H9 (cell line): ENCODE results near the gene DNAI1. TPM values are rescaled to one million over a fixed set of nuclear protein-coding genes. Genes with fewer than 3 reads are reported as not detected.

Experiments used
- DNase-seq: peaks from one replicate; pipeline ENCODE4 v3.0.0-alpha.2; 2017
- H2AFZ ChIP-seq: one replicate; pipeline ENCODE4 v1.6.1; 2013; ENCODE audit warnings: mild to moderate bottlenecking, low read length, control low read depth, moderate library complexity
- H2AK5ac ChIP-seq: 2 replicates; pipeline ENCODE4 v1.6.1; 2013; ENCODE audit warnings: low read length, control low read depth, mixed read lengths; ENCODE audit not compliant: insufficient read length
- H2BK120ac ChIP-seq: one replicate; pipeline ENCODE4 v1.6.1; 2013; ENCODE audit warnings: low read depth, mild to moderate bottlenecking, low read length, control low read depth, inconsistent platforms; ENCODE audit not compliant: poor library complexity, severe bottlenecking
- H2BK12ac ChIP-seq: 2 replicates; pipeline ENCODE4 v1.6.1; 2013; ENCODE audit warnings: low read length, control low read depth, mixed read lengths, low read depth; ENCODE audit not compliant: insufficient read length
- H2BK15ac ChIP-seq: 2 replicates; pipeline ENCODE4 v1.6.1; 2013; ENCODE audit warnings: low read depth, low read length, control low read depth
- H2BK20ac ChIP-seq: one replicate; pipeline ENCODE4 v1.6.1; 2013; ENCODE audit warnings: low read depth, mild to moderate bottlenecking, low read length, control low read depth, inconsistent platforms; ENCODE audit not compliant: poor library complexity, severe bottlenecking
- H2BK5ac ChIP-seq: 2 replicates; pipeline ENCODE4 v1.6.1; 2013; ENCODE audit warnings: low read length, control low read depth, mixed read lengths; ENCODE audit not compliant: insufficient read length
- H3K14ac ChIP-seq: 2 replicates; pipeline ENCODE4 v1.6.1; 2013; ENCODE audit warnings: low read length, control low read depth; ENCODE audit not compliant: insufficient read depth
- H3K18ac ChIP-seq: 2 replicates; pipeline ENCODE4 v1.6.1; 2013; ENCODE audit warnings: low read depth, mild to moderate bottlenecking, mixed read lengths, low read length, control low read depth; ENCODE audit not compliant: insufficient read length
- H3K23ac ChIP-seq: 2 replicates; pipeline ENCODE4 v1.6.1; 2013; ENCODE audit warnings: low read length, control low read depth, mixed read lengths, low read depth; ENCODE audit not compliant: insufficient read length
- H3K23me2 ChIP-seq: 2 replicates; pipeline ENCODE4 v1.6.1; 2013; ENCODE audit warnings: low read depth, mild to moderate bottlenecking, mixed read lengths, low read length, control low read depth; ENCODE audit not compliant: insufficient read length, poor library complexity, severe bottlenecking
- H3K27ac ChIP-seq: 2 replicates; pipeline ENCODE4 v1.5.1; 2013; ENCODE audit warnings: low read length, control low read depth, mixed read lengths, low read depth; ENCODE audit not compliant: insufficient read length
- H3K27me3 ChIP-seq: 2 replicates; pipeline ENCODE4 v1.6.1; 2013; ENCODE audit warnings: low read length, control low read depth, inconsistent platforms; ENCODE audit not compliant: insufficient read depth
- H3K4ac ChIP-seq: 2 replicates; pipeline ENCODE4 v1.6.1; 2013; ENCODE audit warnings: low read depth, mild to moderate bottlenecking, control low read depth, inconsistent platforms, low read length, moderate library complexity
- H3K4me1 ChIP-seq: 2 replicates; pipeline ENCODE4 v1.6.1; 2013; ENCODE audit warnings: low read length, control low read depth, inconsistent platforms; ENCODE audit not compliant: insufficient read depth
- H3K4me2 ChIP-seq: 2 replicates; pipeline ENCODE4 v1.6.1; 2013; ENCODE audit warnings: low read length, control low read depth, mixed read lengths; ENCODE audit not compliant: insufficient read length, insufficient read depth
- H3K56ac ChIP-seq: 2 replicates; pipeline ENCODE4 v1.6.1; 2013; ENCODE audit warnings: low read depth, mild to moderate bottlenecking, mixed read lengths, low read length, control low read depth; ENCODE audit not compliant: insufficient read length
- H3K79me1 ChIP-seq: 2 replicates; pipeline ENCODE4 v1.6.1; 2013; ENCODE audit warnings: low read depth, mild to moderate bottlenecking, moderate library complexity, low read length, control low read depth, inconsistent platforms; ENCODE audit not compliant: insufficient read depth, poor library complexity, severe bottlenecking
- H3K79me2 ChIP-seq: 2 replicates; pipeline ENCODE4 v1.6.1; 2013; ENCODE audit warnings: low read length, control low read depth, inconsistent platforms; ENCODE audit not compliant: insufficient read depth
- H3K9ac ChIP-seq: 2 replicates; pipeline ENCODE4 v1.6.1; 2013; ENCODE audit warnings: low read length, control low read depth, mixed read lengths; ENCODE audit not compliant: insufficient read length; ENCODE audit errors: extremely low read depth
- H3K9me3 ChIP-seq: one replicate; pipeline ENCODE4 v1.6.1; 2013; ENCODE audit warnings: low read depth, low read length, inconsistent platforms; ENCODE audit not compliant: control insufficient read depth
- H3T11ph ChIP-seq: one replicate; pipeline ENCODE4 v1.6.1; 2013; ENCODE audit warnings: mild to moderate bottlenecking, low read length, control low read depth, inconsistent platforms
- H4K20me1 ChIP-seq: one replicate; pipeline ENCODE4 v1.6.1; 2013; ENCODE audit not compliant: control insufficient read depth, insufficient read length, insufficient read depth
- H4K5ac ChIP-seq: 2 replicates; pipeline ENCODE4 v1.6.1; 2013; ENCODE audit warnings: low read depth, mild to moderate bottlenecking, mixed read lengths, low read length, control low read depth; ENCODE audit not compliant: insufficient read length
- H4K8ac ChIP-seq: replicated peaks from 2 replicates; pipeline ENCODE4 v1.6.1; 2013; ENCODE audit warnings: low read length, control low read depth, mixed read lengths, low read depth; ENCODE audit not compliant: insufficient read length
- H4K91ac ChIP-seq: 2 replicates; pipeline ENCODE4 v1.6.1; 2013; ENCODE audit warnings: low read depth, mild to moderate bottlenecking, moderate library complexity, mixed read lengths, low read length, control low read depth; ENCODE audit not compliant: insufficient read length
- H3K27ac Mint-ChIP-seq, 3 experiments: 2 replicates in 2 of 3; 3 replicates in 1 of 3; pipeline ENCODE4 v1.8.0; 2020 to 2021; ENCODE audit warnings: mixed read lengths in 3 of 3, mild to moderate bottlenecking in 1 of 3, moderate library complexity in 1 of 3
- H3K27me3 Mint-ChIP-seq: 2 replicates; pipeline ENCODE4 v1.8.0; 2021; ENCODE audit warnings: low read depth, mild to moderate bottlenecking, moderate library complexity, mixed read lengths
- H3K36me3 Mint-ChIP-seq, 3 experiments: 2 replicates in 2 of 3; 3 replicates in 1 of 3; pipeline ENCODE4 v1.8.0; 2020 to 2021; ENCODE audit warnings: low read depth in 3 of 3, mixed read lengths in 3 of 3; ENCODE audit not compliant: insufficient read depth in 1 of 3
- H3K4me1 Mint-ChIP-seq, 2 experiments: 2 replicates each; pipeline ENCODE4 v1.8.0; 2020; ENCODE audit warnings: mixed read lengths in 2 of 2
- H3K4me3 Mint-ChIP-seq, 2 experiments: 2 replicates in 1 of 2; 3 replicates in 1 of 2; pipeline ENCODE4 v1.8.0; 2020 to 2021; ENCODE audit warnings: mild to moderate bottlenecking in 2 of 2, mixed read lengths in 2 of 2, moderate library complexity in 1 of 2
- H3K9me3 Mint-ChIP-seq, 2 experiments: 2 replicates in 1 of 2; 3 replicates in 1 of 2; pipeline ENCODE4 v1.8.0; 2020; ENCODE audit warnings: mild to moderate bottlenecking in 2 of 2, mixed read lengths in 2 of 2, moderate library complexity in 1 of 2
- WGBS: extraction: QIAGEN DNeasy Blood & Tissue Kit; methylation state at CpG from one replicate; pipeline ENCODE4 v1.1.7; 2013; ENCODE audit warnings: missing lambda C conversion rate, low lambda C conversion rate, mixed read lengths; ENCODE audit not compliant: insufficient read length; ENCODE audit errors: extremely low coverage; 5-methylcytosine and 5-hydroxymethylcytosine counted together
- total RNA-seq: library from RNA; stranded (reverse); gene quantifications from 2 replicates; pipeline ENCODE4 v1.2.1, GENCODE V29; 2021
- TF ChIP-seq, protein P1 (sequence below): fragments of 200-600 bp; sonication (generic); conservative IDR thresholded peaks from 3 replicates; pipeline ENCODE4 v1.8.0; 2021; ENCODE audit warnings: antibody characterized with exemption, mild to moderate bottlenecking

DNAI1 gene
- total RNA-seq, 1 experiment from 2014 or later, result 0.22 TPM

DNA sequence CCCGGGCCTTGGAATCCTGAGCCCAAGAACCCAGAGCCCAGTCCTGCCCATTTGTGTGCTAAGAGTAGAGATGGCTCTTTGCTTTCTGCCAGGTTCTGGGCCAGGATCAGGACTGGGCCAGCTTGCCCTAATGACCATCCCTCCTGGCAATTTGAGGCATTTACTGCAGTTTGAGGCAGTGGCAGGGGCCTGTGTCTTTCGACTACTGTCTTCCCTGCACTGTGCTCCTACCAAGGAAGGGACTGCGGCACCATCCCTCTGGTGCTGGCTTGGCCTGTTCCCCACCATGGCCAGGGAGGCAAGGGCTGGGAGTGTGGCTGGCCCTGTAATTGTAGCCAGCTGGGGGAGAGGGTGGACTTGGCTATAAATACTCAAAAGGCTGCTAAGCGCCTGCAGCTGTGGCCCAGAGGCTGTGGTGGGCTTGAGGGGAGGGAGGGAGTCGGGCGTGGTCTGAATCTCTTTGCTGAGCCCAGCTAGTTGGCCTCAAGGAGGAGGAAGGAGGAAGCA, 59.6 kb downstream of the DNAI1 start:
- peaks cover 24% of the 10 kb centered on the region for H3K27me3 Mint-ChIP-seq
- no peak for DNase-seq
- Histone ChIP-seq H3K23me2 (peaks cover 6% of the 10 kb centered on the region), H3K4ac (no peak overlapping the region), H2BK15ac (no peak overlapping the region), H2BK5ac (no peak overlapping the region), H3K27me3 (no peaks in the 10 kb centered on the region), H3T11ph (no peak overlapping the region), H3K14ac (no peak overlapping the region; the same call in 1 of the 2 replicates), H2BK120ac (no peak overlapping the region), H3K9ac (no peak overlapping the region), H4K5ac (no peak overlapping the region), H3K56ac (no peak overlapping the region), H3K18ac (no peak overlapping the region), H3K27ac (no peak overlapping the region), H4K91ac (no peak overlapping the region), H2AFZ (no peak overlapping the region), H3K4me2 (no peak overlapping the region), H2AK5ac (no peak overlapping the region), H2BK12ac (no peak overlapping the region), H4K20me1 (peaks cover 4% of the 10 kb centered on the region), H3K9me3 (no peaks in the 10 kb centered on the region), H3K23ac (no peak overlapping the region), H4K8ac (no peak overlapping the region), H3K79me1 (no peaks in the 10 kb centered on the region), H3K4me1 (peaks cover 10% of the 10 kb centered on the region; the same call in 1 of the 2 replicates), H2BK20ac (no peak overlapping the region), H3K79me2 (no peaks in the 10 kb centered on the region)
- TF ChIP-seq, protein P1, sequence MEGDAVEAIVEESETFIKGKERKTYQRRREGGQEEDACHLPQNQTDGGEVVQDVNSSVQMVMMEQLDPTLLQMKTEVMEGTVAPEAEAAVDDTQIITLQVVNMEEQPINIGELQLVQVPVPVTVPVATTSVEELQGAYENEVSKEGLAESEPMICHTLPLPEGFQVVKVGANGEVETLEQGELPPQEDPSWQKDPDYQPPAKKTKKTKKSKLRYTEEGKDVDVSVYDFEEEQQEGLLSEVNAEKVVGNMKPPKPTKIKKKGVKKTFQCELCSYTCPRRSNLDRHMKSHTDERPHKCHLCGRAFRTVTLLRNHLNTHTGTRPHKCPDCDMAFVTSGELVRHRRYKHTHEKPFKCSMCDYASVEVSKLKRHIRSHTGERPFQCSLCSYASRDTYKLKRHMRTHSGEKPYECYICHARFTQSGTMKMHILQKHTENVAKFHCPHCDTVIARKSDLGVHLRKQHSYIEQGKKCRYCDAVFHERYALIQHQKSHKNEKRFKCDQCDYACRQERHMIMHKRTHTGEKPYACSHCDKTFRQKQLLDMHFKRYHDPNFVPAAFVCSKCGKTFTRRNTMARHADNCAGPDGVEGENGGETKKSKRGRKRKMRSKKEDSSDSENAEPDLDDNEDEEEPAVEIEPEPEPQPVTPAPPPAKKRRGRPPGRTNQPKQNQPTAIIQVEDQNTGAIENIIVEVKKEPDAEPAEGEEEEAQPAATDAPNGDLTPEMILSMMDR, result no peak
- WGBS, result no CpG with 5 or more reads among the region's 6 CpGs
- H3K4me1 Mint-ChIP-seq, result peaks cover 16 to 17% of the 10 kb centered on the region in 2 experiments
- no peak overlapping the region for H3K27ac Mint-ChIP-seq
- no peak overlapping the region for H3K4me3 Mint-ChIP-seq
- H3K36me3 Mint-ChIP-seq, result peaks cover 0 to 3% (median 0%) of the 10 kb centered on the region in 3 experiments; a peak in 1 of 7 replicates
- H3K9me3 Mint-ChIP-seq, result no peaks in the 10 kb centered on the region
